WTC11 (cell line): ENCODE measurements around the gene KNDC1.

Source experiments
- CTCF ChIP-seq: fragments of 200-600 bp; IDR thresholded peaks from 2 replicates; pipeline ENCODE4 v1.8.0; 2022; ENCODE audit warnings: antibody characterized with exemption
- TEAD4 ChIP-seq: sonication (generic); formaldehyde crosslinking; IDR thresholded peaks from 2 replicates; pipeline ENCODE4 v1.8.0; 2022; ENCODE audit warnings: mild to moderate bottlenecking, missing genetic modification reagents

DNA sequence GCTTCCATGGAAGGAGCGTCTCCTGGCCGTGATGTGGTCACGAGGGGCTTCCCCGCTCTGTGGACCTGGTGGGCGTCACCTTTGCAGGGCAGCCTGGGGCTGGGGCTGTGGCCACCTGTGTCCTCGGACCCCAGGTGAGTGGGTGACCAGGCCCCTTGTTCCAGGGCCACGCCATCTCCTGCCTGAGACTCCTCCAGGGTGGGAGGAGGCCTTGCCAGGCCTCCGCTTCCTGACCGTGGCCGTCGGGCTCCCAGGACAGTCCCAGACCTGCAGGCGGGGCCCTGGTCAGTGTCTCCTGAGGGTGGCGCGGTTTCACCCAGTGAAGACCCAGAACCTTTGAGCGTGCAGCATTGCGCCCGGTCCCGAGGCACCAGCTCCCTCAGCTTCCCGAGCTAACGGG lies 49.6 kb downstream of the KNDC1 start:
- TF ChIP-seq CTCF (no peak), TEAD4 (CRISPR knock-in tag) (no peak)
